Fibroblast of skin of left quadriceps (primary cell): ENCODE results near the gene KCNK3.

Source experiments
- DNase-seq, 2 experiments: peaks; one replicate each; pipeline ENCODE4 v3.0.0-alpha.2; 2013; ENCODE audit warnings: low read depth in 2 of 2

The KCNK3 gene

GRCh38 chr2:26780203-26780760, 87.8 kb downstream of the KCNK3 start:
- DNase-seq, result no peak
